PC-3 (cell line): ENCODE results near the gene KTN1. TPM values are rescaled to one million over a fixed set of nuclear protein-coding genes. Genes with fewer than 3 reads are reported as not detected.

ENCODE experiments used
- ATAC-seq: fragments of 200-7000 bp; cut with Tn5 transposase; 2 replicates; pipeline ENCODE4 v1.9.1; 2020; ENCODE audit warnings: mild to moderate bottlenecking, moderate library complexity
- BruUV-seq: library from RNA; stranded (reverse); fragments of 400-500 nt; replicated peaks from 2 replicates; lab custom pipeline; 2021; lab: Mats Ljungman, UMichigan
- CTCF ChIA-PET: fragments of 300-600 bp; sonication (Branson Sonifier 250); formaldehyde crosslinking; loops from one replicate; lab custom pipeline; 2022; ENCODE audit warnings: antibody characterized with exemption; lab: Charles Lee
- POLR2A ChIA-PET: fragments of 300-600 bp; sonication (Branson Sonifier 250); formaldehyde crosslinking; loops from one replicate; lab custom pipeline; 2022; ENCODE audit warnings: antibody characterized with exemption; ENCODE audit not compliant: unreplicated experiment; lab: Charles Lee
- DNase-seq: peaks from one replicate; pipeline ENCODE4 v3.0.0-alpha.2; 2015
- H2AFZ ChIP-seq: fragments of 300-600 bp; sonication (generic); 2 replicates; pipeline ENCODE4 v1.6.0; 2016; ENCODE audit warnings: antibody characterized with exemption, low read length
- H3F3A ChIP-seq: fragments of 300-600 bp; sonication (generic); one replicate; pipeline ENCODE4 v1.6.0; 2017; ENCODE audit warnings: antibody characterized with exemption, low read length, control low read depth, mild to moderate bottlenecking; ENCODE audit not compliant: unreplicated experiment
- H3K27ac ChIP-seq: fragments of 300-600 bp; sonication (generic); 2 replicates; pipeline ENCODE4 v1.5.1; 2016; ENCODE audit warnings: mild to moderate bottlenecking, low read length
- H3K27me3 ChIP-seq: fragments of 300-600 bp; sonication (generic); 2 replicates; pipeline ENCODE4 v1.6.1; 2016; ENCODE audit warnings: low read length, mixed read lengths
- H3K36me3 ChIP-seq: fragments of 300-600 bp; sonication (generic); 2 replicates; pipeline ENCODE4 v1.6.1; 2016; ENCODE audit warnings: low read depth, mixed run types, low read length, mixed read lengths
- H3K4me1 ChIP-seq: fragments of 300-600 bp; sonication (generic); 2 replicates; pipeline ENCODE4 v1.5.1; 2016; ENCODE audit warnings: low read length; ENCODE audit not compliant: insufficient read depth
- H3K4me2 ChIP-seq: fragments of 300-600 bp; sonication (generic); 2 replicates; pipeline ENCODE4 v1.6.0; 2016; ENCODE audit warnings: low read length
- H3K4me3 ChIP-seq: fragments of 300-600 bp; sonication (generic); 2 replicates; pipeline ENCODE4 v1.5.1; 2016; ENCODE audit warnings: mild to moderate bottlenecking, low read length, mixed read lengths
- H3K79me2 ChIP-seq: fragments of 300-600 bp; sonication (generic); 2 replicates; pipeline ENCODE4 v1.6.1; 2017; ENCODE audit warnings: low read length, mixed read lengths
- H3K9ac ChIP-seq: fragments of 300-600 bp; sonication (generic); 2 replicates; pipeline ENCODE4 v1.6.0; 2016; ENCODE audit warnings: mild to moderate bottlenecking, low read length
- H3K9me2 ChIP-seq: fragments of 300-600 bp; sonication (generic); replicated peaks from 2 replicates; pipeline ENCODE4 v1.6.1; 2016; ENCODE audit warnings: mixed run types, low read length, mixed read lengths
- H3K9me3 ChIP-seq: fragments of 300-600 bp; sonication (generic); 2 replicates; pipeline ENCODE4 v1.6.1; 2016; ENCODE audit warnings: low read length, mixed read lengths
- H4K20me1 ChIP-seq: fragments of 300-600 bp; sonication (generic); 2 replicates; pipeline ENCODE4 v1.6.1; 2016; ENCODE audit warnings: low read length, mixed read lengths
- CTCF ChIP-seq: fragments of 300-600 bp; sonication (generic); conservative IDR thresholded peaks from 2 replicates; pipeline ENCODE4 v1.5.1; 2017; ENCODE audit warnings: antibody characterized with exemption, low read depth, mild to moderate bottlenecking, low read length
- EZH2 ChIP-seq: fragments of 300-600 bp; sonication (generic); IDR thresholded peaks from one replicate; pipeline ENCODE4 v1.6.1; 2017; ENCODE audit warnings: antibody characterized with exemption, mild to moderate bottlenecking, low read length; ENCODE audit not compliant: unreplicated experiment
- EZH2phosphoT487 ChIP-seq: fragments of 300-600 bp; sonication (generic); IDR thresholded peaks from 2 replicates; pipeline ENCODE4 v1.6.1; 2018; ENCODE audit warnings: mild to moderate bottlenecking, antibody characterized with exemption, low read length, borderline replicate concordance
- intact Hi-C: fragments of 100-400 bp; cut with micrococcal nuclease; formaldehyde crosslinking; loops from 2 replicates; pipeline ENCODE4 v1.9.0; 2023
- total RNA-seq: library from RNA; depleted of rRNA; stranded (reverse); fragments of >200 nt; gene quantifications from 2 replicates; pipeline ENCODE4 v1.2.3, GENCODE V29; 2014

Gene KTN1
- total RNA-seq, 1 experiment from 2014 or later, result 251 TPM

GRCh38 chr14:55688566-55688965 lies 108.6 kb downstream of the KTN1 start:
- intact Hi-C loops, result no loop called here
- H3K4me2 ChIP-seq, result no peak overlapping the region

GRCh38 chr14:55689981-55690871 lies 110.2 kb downstream of the KTN1 start:
- Histone ChIP-seq H3F3A (peaks cover 8% of the 10 kb centered on the region), H3K27me3 (no peaks in the 10 kb centered on the region), H3K4me3 (peak overlapping the region; percentile 7; the same call in 1 of the 2 replicates), H4K20me1 (no peaks in the 10 kb centered on the region), H3K36me3 (peaks cover 14% of the 10 kb centered on the region; the same call in 1 of the 2 replicates), H3K9me3 (no peaks in the 10 kb centered on the region), H3K4me1 (peaks cover 47% of the 10 kb centered on the region), H3K27ac (peak overlapping the region; percentile 51), H3K9me2 (no peaks in the 10 kb centered on the region), H3K79me2 (no peaks in the 10 kb centered on the region), H2AFZ (no peak overlapping the region), H3K4me2 (peak overlapping the region; percentile 46), H3K9ac (no peak overlapping the region)
- intact Hi-C loops, result loop anchor here (2.0 to 5.0 kb wide), 2 partner anchors 243 to 782 kb away; no protein-coding TSS in a partner anchor
- ChIA-PET CTCF (interaction anchor here (0.7 to 1.8 kb wide), 5 partner anchors 17 to 784 kb away, joined by 3 to 8 read pairs (median 4); no protein-coding TSS in a partner anchor), POLR2A (interaction anchor here (0.5 to 0.6 kb wide), 4 partner anchors 14 to 603 kb away, joined by 3 to 5 read pairs (median 4); no protein-coding TSS in a partner anchor)
- no peak for TF ChIP-seq EZH2phosphoT487
- BruUV-seq, result no TSS peak
- peak; percentile 83 for DNase-seq
- ATAC-seq, result peak; percentile 73

More at GRCh38 chr14:55688566-55688965, 108.6 kb downstream of the KTN1 start:
- peaks cover 47% of the 10 kb centered on the region for H3K4me1 ChIP-seq
- H3K36me3 ChIP-seq, result peaks cover 29% of the 10 kb centered on the region
- H2AFZ ChIP-seq, result no peak overlapping the region
- H3K9me2 ChIP-seq, result no peaks in the 10 kb centered on the region
- H4K20me1 ChIP-seq, result no peaks in the 10 kb centered on the region
- TF ChIP-seq EZH2phosphoT487 (no peak), EZH2 (no peak), CTCF (no peak)
- H3K27me3 ChIP-seq, result no peaks in the 10 kb centered on the region
- ChIA-PET CTCF (no interaction called here), POLR2A (no interaction called here)
- no peak overlapping the region for H3K27ac ChIP-seq
- no peaks in the 10 kb centered on the region for H3K79me2 ChIP-seq
- peaks cover 8% of the 10 kb centered on the region for H3F3A ChIP-seq
- no peak overlapping the region for H3K4me3 ChIP-seq
- no peak overlapping the region for H3K9ac ChIP-seq
- DNase-seq, result peak; percentile 68
- no TSS peak for BruUV-seq
- peak; percentile 11; the same call in 1 of the 2 replicates for ATAC-seq
- H3K9me3 ChIP-seq, result no peaks in the 10 kb centered on the region

GRCh38 chr14:55691659-55692058 lies 111.7 kb downstream of the KTN1 start:
- peaks cover 47% of the 10 kb centered on the region for H3K4me1 ChIP-seq
- peaks cover 1% of the 10 kb centered on the region; the same call in 1 of the 2 replicates for H3K36me3 ChIP-seq
- ChIA-PET CTCF (no interaction called here), POLR2A (no interaction called here)
- no peak overlapping the region for H3K4me3 ChIP-seq
- no peaks in the 10 kb centered on the region for H3K79me2 ChIP-seq
- peaks cover 8% of the 10 kb centered on the region for H3F3A ChIP-seq
- intact Hi-C loops, result loop anchor here (2.0 to 5.0 kb wide), 2 partner anchors 245 to 781 kb away; no protein-coding TSS in a partner anchor
- no peaks in the 10 kb centered on the region for H3K9me3 ChIP-seq
- no TSS peak for BruUV-seq
- H3K27ac ChIP-seq, result no peak overlapping the region
- no peak overlapping the region for H3K9ac ChIP-seq
- H2AFZ ChIP-seq, result no peak overlapping the region
- no peak overlapping the region for H3K4me2 ChIP-seq
- no peaks in the 10 kb centered on the region for H3K27me3 ChIP-seq
- DNase-seq, result no peak
- ATAC-seq, result no peak
- TF ChIP-seq EZH2phosphoT487 (no peak), CTCF (no peak), EZH2 (no peak)
- no peaks in the 10 kb centered on the region for H3K9me2 ChIP-seq
- H4K20me1 ChIP-seq, result no peaks in the 10 kb centered on the region
